K562 (cell line): ENCODE results near the gene OCIAD2.

Experiments
- POLR2AphosphoS5 ChIP-seq: IDR thresholded peaks from 2 replicates; pipeline ENCODE4 v1.6.1; 2011; ENCODE audit warnings: mild to moderate bottlenecking, low read depth, low read length, moderate library complexity; ENCODE audit not compliant: control insufficient read depth, insufficient read depth
- TF ChIP-seq, protein P1 (sequence below), 3 experiments: IDR thresholded peaks in 2 of 3; conservative IDR thresholded peaks in 1 of 3; 2 replicates each; pipeline ENCODE4 v1.5.1; 2011 to 2012; ENCODE audit warnings: low read length in 3 of 3, mild to moderate bottlenecking in 3 of 3, control low read depth in 2 of 3, improper control_type of control experiment in 1 of 3, inconsistent platforms in 1 of 3, low read depth in 1 of 3, mixed read lengths in 1 of 3, moderate library complexity in 1 of 3; ENCODE audit not compliant: insufficient read depth in 2 of 3

DNA sequence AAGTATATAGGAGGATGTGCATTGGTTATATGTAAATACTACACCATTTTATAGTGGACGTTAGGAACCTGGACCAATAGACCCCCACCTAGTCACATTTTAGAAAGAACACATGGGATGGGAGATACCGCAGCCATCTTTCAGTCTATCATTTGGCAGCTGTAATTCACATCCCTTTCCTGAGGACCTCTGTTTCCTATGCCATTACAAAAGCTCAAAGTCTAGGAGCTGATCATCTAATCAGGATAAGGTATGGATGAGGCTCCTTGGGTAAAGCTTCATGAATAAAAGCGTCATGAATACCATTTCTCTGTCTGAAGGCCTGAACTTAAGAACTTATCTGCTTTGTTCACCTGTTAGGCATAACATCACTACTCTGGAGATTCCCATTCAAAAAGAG lies 44.5 kb downstream of the OCIAD2 start:
- TF ChIP-seq, protein P1, sequence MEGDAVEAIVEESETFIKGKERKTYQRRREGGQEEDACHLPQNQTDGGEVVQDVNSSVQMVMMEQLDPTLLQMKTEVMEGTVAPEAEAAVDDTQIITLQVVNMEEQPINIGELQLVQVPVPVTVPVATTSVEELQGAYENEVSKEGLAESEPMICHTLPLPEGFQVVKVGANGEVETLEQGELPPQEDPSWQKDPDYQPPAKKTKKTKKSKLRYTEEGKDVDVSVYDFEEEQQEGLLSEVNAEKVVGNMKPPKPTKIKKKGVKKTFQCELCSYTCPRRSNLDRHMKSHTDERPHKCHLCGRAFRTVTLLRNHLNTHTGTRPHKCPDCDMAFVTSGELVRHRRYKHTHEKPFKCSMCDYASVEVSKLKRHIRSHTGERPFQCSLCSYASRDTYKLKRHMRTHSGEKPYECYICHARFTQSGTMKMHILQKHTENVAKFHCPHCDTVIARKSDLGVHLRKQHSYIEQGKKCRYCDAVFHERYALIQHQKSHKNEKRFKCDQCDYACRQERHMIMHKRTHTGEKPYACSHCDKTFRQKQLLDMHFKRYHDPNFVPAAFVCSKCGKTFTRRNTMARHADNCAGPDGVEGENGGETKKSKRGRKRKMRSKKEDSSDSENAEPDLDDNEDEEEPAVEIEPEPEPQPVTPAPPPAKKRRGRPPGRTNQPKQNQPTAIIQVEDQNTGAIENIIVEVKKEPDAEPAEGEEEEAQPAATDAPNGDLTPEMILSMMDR (IDR thresholded peaks at IDR 0.05 in 2 of 3, conservative IDR thresholded peaks at IDR 0.05 in 1 of 3; ENCODE audit: insufficient read depth in 2 of 3, low read depth in 1 of 3, low read length in 3 of 3), result no peak
- no peak for TF ChIP-seq POLR2AphosphoS5
